Cortex of kidney (tissue), 1 donor: Measurements from ENCODE around the gene MRPS25.

Experiments
- DNase-seq: peaks from one replicate; lab custom pipeline; 2025; lab: John Stamatoyannopoulos, UW

MRPS25 gene

DNA sequence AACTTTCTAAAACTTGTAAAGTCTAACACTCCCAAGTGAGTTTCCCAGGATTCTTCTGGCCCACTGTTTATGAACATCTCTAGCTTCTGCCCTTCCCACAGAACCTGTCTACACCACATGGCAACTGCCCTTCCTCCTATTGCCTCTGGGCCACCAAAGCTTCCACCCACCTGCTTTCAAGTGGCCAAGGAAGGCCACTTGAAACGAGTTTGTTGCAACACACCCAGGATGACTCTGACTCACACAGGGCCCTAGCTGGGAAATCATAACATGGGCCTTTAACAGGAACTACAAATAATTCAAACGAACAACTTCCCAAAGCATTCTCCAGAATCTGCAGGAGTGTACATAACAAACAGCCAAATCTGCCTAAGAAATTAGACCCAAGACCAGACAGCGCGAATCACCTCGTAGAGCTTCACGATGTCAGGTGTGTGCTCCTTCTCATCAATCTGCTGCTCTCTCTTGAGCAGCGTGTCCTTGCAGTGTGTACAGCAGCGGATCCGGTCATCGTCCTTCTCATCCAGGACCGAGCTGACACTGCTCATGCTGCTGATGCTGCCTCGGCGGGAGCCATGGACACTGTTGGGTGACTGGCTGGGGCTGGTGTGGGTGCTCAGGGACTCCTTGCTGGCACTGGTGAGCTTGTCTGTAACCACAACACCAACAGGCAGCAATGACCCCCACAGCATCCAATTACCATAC, 17.0 kb upstream of the MRPS25 start:
- DNase-seq, result no peak

DNA sequence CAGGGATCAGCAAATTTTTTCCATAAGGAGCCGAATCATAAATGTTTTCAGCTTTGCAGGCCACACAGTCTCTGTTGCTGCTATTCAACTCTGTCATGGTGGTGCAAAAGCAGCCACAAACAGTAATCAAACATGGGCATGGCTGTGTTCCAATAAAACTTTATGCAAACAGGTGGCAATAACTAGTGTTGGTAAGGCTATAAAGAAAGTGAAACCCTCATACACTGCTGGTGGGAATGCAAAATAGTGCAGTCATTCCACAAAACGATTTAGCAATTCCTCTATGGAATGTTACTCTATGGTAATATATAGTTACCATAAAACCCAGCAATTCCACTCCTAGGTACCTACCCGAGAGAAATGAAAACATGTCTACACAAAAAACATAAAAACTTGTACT, 14.0 kb upstream of the MRPS25 start:
- no peak for DNase-seq

DNA sequence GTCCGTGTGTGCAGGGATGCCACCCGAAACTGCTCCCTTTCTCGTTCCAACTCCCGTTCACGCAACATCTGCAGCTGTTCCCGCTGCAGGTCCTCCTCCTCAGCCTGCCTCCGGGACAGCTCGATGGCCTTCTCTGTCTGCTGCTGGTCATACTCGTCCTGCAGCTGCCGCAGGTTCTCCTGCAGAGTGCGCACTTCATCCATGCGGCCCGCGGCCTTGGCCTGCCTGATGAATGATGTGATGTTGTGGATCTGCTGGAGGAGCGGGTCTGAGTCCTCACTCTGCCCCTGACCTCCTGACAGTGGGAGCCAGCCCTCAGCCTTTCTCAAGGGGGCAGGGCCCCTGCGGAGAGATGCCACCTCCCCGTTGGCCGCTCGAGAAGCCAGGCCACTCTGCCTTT, 9.4 kb upstream of the MRPS25 start:
- no peak for DNase-seq

DNA sequence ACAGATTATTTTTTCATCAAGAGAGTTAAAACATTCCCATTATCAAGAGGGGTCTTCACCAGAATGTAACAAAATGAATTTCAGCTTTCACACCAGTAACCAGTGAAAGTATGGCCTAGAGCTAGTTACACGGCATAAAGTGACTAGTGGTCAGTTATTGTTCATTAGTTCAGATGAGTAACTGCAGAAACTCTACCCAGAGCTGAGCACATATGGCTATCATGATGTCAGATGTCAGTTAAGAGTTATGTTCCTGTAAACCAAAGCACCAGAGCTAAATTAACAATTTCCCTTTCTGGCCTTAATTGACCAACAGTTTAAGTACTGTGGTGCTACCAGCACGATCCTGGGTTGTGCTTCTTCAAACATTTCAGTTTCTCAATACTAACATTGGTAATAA, 6.6 kb upstream of the MRPS25 start:
- DNase-seq, result no peak

DNA sequence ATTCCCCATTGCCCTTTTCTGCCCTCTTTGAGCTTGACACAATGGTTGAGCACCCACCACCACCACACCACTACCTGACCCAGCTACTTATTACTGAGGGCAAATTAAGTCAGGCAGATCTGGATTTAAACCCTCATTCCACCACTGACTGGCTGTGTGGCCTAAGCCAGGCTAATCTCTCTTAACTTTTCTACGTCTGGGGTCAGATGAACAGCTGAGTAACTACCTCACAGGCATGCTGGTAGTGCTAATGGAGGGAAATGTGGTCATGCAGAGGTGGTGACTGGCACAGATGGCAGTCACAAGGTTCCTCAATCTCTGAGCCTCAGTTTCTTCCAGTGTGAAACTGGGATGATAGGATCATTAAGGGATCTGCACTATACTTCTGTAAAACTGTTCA, 4.3 kb upstream of the MRPS25 start:
- no peak for DNase-seq

DNA sequence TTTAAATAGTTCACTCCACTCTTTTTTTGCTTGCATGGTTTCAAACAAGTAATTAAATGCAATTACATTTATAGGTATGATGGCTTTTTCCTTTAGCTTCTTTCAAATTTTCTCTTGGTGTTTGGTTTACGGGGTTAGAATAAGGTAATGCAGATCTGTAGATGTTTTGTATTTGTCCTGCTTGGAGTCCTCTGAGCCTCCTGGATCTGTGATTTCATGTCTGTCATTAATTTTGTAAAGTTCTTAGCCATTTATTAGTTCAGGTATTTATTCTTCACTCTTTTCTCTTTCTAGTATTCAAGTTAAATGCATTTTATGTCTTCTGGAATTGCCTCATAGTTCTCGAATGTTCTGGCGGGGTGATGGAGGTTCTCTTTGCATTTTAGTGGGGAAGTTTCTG, 1.4 kb upstream of the MRPS25 start:
- DNase-seq, result no peak

DNA sequence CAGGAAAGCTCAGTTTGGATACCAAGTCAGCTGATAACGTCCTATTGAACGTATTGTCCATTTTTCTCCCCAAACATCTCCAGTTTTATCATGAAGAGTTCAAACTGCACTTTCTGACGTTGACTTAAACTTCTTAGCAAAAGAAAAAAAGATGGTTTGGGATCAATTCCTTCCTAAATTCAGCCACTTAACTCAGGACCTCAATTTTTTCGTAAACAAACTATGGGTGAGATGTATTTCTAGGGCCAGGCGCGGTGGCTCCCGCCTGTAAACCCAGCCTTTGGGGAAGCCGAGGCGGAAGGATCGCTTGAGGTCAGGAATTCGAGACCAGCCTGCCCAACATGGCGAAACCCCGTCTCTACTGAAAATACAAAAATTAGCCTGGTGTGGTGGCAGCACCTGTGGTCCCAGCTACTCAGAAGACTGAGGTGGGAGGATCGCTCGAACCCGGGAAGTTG, 464 bp upstream of the MRPS25 start:
- no peak for DNase-seq

DNA sequence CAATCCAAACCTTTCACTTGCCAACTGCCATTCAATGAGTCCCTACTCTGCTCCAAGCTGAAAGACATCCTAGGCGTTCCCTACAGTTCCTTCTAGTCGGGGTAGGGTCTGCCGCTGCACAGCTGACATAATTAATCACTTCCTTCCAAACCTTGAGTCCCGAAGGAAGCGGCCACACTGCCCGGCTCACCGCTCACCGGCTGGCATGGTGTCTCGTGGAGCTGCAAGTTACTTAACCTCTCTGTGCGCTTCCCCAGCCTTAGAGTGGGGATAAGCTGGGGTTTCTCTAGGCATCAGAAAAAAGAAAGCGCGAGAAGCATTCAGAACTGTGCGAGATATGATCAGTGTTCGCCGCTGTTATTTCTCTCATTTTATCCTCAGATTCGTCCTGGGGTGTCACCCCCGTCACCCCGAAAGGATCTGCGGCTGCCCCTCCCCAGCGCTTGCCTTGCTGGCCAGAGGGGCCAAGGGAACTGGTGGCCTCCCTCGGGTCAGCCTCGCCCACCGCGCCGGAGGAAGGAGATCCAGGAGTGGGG, 748 bp downstream of the MRPS25 start:
- DNase-seq, result no peak

DNA sequence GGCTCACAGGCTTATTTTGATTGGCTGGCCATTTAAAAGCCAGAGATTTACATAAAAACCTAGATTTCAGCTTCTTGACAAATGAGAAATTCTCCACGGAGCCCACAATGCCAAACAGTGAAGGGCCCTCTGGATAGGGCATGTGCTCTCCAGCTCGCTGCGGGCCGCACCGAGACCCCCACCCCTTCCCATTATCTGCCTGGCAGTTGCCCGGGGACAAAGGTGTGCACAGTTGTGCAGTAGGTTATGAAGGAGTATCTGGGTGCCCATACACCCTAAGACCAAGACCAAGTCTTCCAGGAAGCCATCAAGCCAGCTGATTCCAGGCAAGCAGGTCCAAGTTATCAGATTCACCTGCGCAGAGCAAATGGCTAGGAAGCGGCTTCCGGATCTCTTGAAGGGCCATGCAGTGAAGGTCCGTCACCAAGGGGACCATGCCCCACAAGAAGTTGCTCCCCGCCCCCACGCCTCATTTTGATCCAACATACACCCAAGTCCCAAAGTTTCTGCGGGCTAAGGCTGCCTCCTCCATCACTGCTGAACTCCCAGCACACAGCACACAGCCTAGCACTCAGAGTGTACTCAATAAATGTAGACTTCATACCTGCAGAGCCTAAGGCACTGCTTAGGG, 1.3 kb downstream of the MRPS25 start:
- no peak for DNase-seq

DNA sequence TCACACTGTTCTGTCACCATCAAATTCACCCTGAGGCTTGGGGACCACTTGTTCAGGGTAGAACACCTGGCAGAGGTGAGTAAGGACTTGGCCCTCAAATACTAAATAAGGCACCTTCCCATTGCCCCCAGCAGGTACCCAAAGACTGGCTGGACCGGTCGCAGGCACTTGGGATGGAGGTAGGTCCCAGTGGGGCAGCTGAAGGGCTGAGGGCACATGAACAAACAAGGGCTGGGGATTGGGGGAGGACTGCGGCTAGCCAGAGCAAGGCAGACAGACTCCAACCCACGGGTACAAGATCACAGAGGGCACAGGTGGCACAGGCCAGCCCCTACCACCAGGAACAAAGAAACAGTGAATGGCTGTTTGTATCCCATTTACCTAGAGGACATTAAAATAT, 1.9 kb downstream of the MRPS25 start:
- no peak for DNase-seq

DNA sequence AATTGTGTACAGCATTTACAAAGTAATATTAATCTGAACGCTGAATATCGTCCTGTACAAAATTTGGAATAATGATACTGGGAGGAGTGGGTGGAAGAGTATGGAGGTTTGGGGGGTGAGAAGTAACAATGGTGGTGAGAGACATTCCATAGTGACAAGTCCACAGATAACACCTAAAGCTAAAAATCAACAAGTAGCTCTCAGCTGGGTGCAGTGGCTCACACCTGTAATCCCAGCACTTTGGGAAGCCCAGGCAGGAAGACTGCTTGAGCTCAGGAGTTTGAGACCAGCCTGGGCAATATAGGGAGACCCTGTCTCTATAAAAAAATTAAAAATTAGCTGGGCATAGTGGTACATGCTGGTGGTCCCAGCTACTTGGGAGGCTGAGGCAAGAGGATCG, 5.1 kb downstream of the MRPS25 start:
- no peak for DNase-seq

DNA sequence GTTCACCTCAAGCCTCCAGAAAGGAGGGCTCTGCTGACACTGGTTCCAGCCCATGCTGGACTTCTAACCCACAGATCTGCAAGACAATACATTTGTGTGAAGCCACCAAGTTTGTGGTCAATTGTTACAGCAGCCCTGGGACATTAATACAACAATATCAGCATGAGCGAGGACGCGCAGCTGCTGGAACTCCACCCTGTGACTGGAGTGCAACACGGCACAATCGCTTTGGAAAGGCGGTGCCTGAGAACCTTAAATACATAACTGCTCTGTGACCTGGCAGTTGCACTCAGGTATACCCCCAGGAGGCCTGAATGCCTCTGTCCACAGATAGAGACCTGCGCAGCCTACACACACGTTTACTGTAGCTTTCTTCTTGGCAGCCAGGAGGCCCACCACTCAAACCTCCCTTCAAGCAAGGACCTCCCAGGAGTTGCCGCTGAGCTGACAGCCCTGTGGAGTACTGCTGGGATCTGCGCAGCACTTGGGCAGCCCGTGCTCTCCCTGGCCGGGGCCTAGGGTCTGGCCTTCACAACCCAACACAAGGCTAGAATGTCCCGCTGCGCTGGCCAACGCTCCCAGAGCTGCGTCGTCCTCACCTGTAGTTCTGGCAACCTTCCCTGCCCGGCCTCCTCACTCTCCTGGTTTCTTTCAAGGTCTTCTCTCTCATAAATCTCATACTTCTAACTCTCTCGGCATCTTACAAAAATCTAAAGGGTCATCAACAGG, 8.3 kb downstream of the MRPS25 start:
- DNase-seq, result no peak

DNA sequence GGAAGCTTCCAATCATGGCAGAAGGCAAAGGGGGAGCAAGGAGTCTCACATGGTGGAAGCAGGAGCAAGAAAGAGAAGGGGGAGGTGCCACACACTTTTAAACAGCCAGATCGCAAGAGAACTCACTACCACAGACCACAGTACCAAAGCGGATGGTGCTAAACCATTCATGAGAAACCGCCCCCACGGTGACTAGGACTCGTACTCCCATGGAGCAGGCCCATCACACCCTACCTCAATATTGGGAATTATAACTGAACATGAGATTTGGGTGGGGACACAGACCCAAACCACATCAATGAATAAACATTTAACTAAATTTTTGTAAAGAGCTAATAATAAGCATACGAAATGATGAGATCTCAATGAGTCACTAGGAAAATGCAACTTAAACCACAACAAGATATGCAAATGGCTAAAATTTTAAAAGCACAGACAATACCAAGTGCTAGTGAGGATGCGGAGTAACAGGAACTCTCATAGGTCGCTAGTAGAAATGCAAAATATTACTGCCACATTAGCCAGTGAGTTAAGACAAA, 10.0 kb downstream of the MRPS25 start:
- DNase-seq, result no peak

DNA sequence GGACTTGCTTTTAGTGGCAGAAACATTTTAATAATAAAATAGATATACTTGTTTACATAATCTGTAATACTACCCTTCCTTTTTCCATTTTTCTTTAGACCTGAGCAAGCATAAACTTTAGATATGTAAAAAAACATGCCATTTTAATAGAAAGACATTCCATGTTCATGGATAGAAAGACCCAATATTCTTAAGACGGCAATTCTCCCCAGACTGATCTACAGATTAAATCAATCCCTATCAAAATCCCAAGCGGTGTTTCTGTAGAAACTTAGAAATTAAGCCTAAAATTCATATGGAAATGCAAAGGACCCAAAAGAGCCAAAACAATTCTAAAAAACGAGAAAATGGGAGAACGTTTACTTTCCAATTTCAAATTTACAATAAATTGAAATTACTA, 11.6 kb downstream of the MRPS25 start:
- no peak for DNase-seq

DNA sequence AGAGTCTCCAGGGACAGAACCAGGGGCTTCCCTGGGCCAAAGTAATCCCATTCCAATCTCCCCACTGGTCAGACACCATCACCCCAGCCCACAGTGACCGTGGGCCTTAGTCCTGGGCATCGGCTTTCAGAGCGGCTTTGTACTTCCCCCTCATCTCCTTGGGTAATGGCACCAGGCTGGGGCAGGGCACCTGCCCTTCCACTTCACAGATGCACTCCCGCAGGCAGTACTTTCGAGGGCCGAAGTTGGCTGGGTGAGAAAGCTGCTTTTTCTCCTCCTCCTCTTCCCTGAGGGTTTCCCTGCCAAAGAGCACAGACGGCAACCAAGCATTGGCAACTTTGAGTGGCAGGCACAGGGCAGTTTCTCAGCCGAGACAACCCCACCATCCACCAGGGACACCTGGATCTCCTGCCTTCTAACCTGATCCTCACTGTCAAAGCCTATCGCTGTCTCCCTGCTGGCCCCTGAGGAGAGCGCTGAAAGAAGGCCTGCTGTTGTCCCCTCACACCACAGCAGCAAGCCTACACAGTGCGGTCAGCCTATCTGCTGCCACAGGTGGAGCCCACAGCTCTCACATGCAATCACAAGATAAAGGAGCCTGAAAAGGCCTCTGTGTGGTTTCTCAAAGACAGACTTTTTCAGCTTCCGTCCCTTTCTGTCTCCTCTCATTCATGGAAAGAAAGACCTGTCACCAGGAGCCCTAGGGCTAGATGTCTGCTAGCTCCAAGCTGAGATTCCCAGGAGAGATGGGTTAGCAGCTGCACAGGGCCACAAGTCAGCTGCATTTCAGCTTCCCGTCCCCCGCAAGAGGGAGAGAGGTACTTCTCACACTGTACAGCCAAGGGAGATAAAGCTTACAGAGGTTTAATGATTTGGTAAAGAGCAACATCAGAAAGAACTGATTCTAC, 12.5 kb downstream of the MRPS25 start:
- no peak for DNase-seq

DNA sequence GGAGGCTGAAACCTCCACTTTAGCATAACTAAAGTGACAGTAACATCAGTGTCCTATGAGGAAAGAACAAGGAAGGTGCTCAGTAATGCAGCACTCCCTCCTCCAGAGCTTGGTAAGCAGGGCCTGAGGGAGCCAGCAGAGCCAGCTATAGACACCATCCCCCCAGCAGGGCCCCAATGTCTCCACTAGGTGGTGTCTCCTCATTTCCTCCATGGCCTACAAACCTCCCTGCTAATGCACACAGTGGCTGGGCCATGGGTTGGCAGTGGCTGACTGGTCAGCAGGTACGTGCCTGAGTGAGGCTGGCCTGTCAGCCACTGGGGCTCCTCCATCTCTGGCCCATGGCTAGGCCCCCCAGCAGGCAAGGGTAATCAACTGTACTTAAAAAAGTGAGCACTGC, 13.6 kb downstream of the MRPS25 start:
- no peak for DNase-seq

DNA sequence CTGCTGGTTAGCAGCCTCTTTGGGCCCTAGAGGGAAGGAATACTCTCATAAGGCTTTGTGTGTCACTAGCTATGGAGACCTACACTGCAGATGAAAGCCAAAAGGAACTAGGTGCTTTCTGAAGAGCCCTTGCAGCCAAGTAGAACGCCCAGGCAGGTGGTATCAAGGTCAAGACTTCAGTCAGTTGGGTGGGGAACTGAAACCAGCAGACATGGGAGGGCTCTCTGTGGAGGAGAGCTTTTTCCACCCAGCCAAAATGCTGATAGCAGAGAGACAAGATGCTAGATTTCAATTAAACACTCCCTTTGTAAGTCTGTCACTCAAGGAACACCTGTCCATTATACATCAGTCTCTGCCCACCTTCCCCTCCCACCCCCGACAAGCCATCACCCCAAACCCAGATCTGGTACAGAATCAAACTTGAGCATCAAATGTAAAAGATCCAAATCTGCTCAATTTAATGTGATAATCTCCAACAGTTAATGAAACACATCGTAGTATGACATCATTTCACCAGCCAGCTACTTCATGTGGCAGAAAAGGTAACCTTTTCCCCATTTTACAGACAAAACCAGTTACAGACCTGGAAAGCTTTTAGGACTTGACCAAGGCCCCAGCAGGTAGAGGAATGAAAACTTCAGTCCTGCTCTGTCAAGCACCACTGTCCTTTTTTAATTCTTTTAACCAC, 14.6 kb downstream of the MRPS25 start:
- DNase-seq, result no peak

DNA sequence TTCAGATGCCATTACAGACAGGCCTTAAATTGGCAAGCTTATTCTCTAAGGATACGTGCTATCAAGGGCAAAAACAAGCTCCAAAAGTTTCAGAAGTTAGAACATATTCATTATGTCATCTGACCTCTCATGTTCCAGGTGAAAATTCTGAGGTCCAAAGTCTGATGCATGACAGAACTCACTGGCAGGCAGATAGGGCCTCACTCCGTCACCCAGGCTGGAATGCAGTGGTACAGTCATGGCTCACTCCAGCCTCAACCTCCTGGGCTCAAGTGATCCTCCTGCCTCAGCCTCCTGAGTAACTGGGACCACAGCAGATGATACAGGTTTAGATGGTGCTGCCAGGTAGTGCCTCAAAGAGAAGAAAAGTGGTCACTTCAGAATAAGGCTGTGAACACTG, 15.5 kb downstream of the MRPS25 start:
- no peak for DNase-seq

DNA sequence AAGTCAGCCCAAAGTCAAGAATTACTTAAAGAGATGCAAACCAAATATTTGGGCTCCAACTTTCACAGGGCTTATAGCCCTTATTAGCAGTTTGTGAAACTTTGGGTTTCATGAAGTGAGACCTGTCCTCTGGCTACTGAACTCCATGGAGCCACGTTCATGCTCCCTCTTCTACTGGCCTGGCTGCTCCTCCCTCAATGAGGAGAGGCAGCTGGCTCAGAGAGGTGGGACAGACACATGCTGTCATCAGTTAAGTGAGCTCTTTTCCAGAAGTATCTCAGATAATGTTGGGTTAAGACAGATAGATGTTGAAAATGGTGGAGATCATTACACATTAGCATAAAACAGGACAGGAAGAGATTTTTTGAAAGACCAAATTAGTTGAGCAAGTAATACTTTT, 19.4 kb downstream of the MRPS25 start:
- no peak for DNase-seq

DNA sequence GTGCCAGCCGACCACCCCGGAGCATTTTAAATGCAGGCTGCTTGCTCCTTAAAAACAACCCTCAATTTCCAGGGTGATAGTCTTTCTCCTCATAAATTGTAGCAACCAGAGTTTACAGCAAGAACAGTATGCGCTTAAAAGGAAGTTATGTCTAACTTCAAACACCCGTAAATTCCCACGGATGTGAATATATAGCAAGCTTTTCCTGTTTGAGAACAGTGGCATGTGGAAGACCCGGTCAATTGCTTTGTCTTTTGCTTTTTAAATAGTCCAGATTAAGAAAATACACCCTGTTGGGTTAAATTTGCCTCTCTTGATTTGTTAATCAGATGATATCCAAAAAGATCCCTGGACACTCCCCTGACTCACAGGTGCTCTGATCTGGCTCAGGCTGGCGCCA, 20.8 kb downstream of the MRPS25 start:
- DNase-seq, result no peak
